Erythroblast (primary cell): Measurements from ENCODE around the gene REXO4.

Experiments used
- DNase-seq, 2 experiments: peaks; one replicate each; lab custom pipeline; 2025; lab: John Stamatoyannopoulos, UW
- GATA1 ChIP-seq: IDR thresholded peaks from 2 replicates; pipeline ENCODE4 v1.6.1; 2011; ENCODE audit warnings: low read depth, mild to moderate bottlenecking, control low read depth, low read length, moderate library complexity
- POLR2A ChIP-seq: IDR thresholded peaks from 2 replicates; pipeline ENCODE4 v1.6.1; 2011; ENCODE audit warnings: mild to moderate bottlenecking, low read length

Gene REXO4

GRCh38 chr9:133417541-133418461, at the start of gene REXO4:
TSS of gene REXO4 (minus strand) at chr9:133418010. CDS start at chr9:133417844, 166 bp downstream.
- peak; percentile 55 for TF ChIP-seq POLR2A
- TF ChIP-seq GATA1 = no peak
- DNase-seq = peak; percentile 92 to 93

- no peak for DNase-seq
- no peak for TF ChIP-seq POLR2A
- TF ChIP-seq GATA1 = no peak
Observed at GRCh38 chr9:133467101-133467500, 49.3 kb upstream of the REXO4 start.

GRCh38 chr9:133465984-133466383, 48.2 kb upstream of the REXO4 start:
- no peak for TF ChIP-seq POLR2A
- TF ChIP-seq GATA1 = no peak
- no peak for DNase-seq

- TF ChIP-seq POLR2A (no peak), GATA1 (no peak)
- DNase-seq = no peak
Observed at GRCh38 chr9:133464638-133465037, 46.8 kb upstream of the REXO4 start.

- no peak for DNase-seq
- TF ChIP-seq GATA1 (no peak), POLR2A (no peak)
Observed at GRCh38 chr9:133463864-133464615, 46.2 kb upstream of the REXO4 start.

- DNase-seq = no peak
Observed at GRCh38 chr9:133463234-133463863, 45.5 kb upstream of the REXO4 start.

GRCh38 chr9:133461975-133462374, 44.2 kb upstream of the REXO4 start:
- DNase-seq = no peak
- no peak for TF ChIP-seq POLR2A
- TF ChIP-seq GATA1 = no peak

More at GRCh38 chr9:133463234-133463863, 45.5 kb upstream of the REXO4 start:
- TF ChIP-seq GATA1 (no peak), POLR2A (no peak)

GRCh38 chr9:133460405-133461175, 42.8 kb upstream of the REXO4 start:
- peak; percentile 26 to 39 for DNase-seq
- TF ChIP-seq GATA1 (no peak), POLR2A (no peak)

GRCh38 chr9:133459476-133460404, 41.9 kb upstream of the REXO4 start, which contains the start of gene CACFD1:
TSS of gene CACFD1 (plus strand) at chr9:133459978. CDS start at chr9:133460067, 89 bp downstream.
- no peak for TF ChIP-seq POLR2A
- no peak for TF ChIP-seq GATA1
- peak; percentile 92 to 94 for DNase-seq

GRCh38 chr9:133458643-133459312, 41.0 kb upstream of the REXO4 start:
- TF ChIP-seq GATA1 (no peak), POLR2A (no peak)
- no peak for DNase-seq

GRCh38 chr9:133457748-133458147, 39.9 kb upstream of the REXO4 start:
- DNase-seq = no peak
- TF ChIP-seq POLR2A (no peak), GATA1 (no peak)
